ENCODE data around the gene CFAP53. TPM values are rescaled to one million over a fixed set of nuclear protein-coding genes. Genes with fewer than 3 reads are reported as not detected.
"Not testable (repeated sequence)": the region's sequence is repeated elsewhere in the genome, so short reads cannot be mapped to it uniquely, and the experiment has no call there.

CFAP53 gene
- total RNA-seq, 2 experiments from 2014 or later = 0.86 TPM; not detected in 1

DNA sequence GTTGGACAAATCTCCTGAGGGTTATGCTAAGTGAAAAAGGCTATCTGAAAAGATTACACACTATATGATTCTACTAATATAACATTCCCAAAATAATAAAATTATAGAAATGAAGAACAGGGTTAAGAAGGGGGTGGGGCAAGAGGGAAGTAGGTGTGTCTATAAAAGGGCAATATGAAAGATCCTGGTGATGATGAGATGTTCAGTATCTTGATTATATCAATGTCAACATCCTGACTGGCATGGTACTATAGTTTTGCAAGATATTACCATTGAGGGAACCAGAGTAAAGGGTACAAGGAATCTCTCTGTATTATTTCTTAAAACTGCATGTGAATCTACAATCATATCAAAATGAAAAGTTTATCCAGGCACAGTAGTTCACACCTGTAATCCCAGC, 16.7 kb downstream of the CFAP53 start:
- Histone ChIP-seq H3K27ac (ENCODE audit: low read depth, low read length, poor library complexity, severe bottlenecking) (no peak overlapping the region), H3K4me3 (ENCODE audit: low read depth, low read length, poor library complexity, severe bottlenecking) (no peak overlapping the region), H4K20me1 (ENCODE audit: insufficient read depth, low read length) (no peaks in the 10 kb centered on the region), H2AFZ (ENCODE audit: low read length) (no peak overlapping the region), H3K79me2 (ENCODE audit: insufficient read depth, low read depth, low read length) (no peaks in the 10 kb centered on the region), H3K9me2 (ENCODE audit: insufficient read depth, low read length) (no peaks in the 10 kb centered on the region), H3K36me3 (ENCODE audit: insufficient read depth, low read length) (no peaks in the 10 kb centered on the region), H3K4me1 (ENCODE audit: insufficient read depth, low read length, poor library complexity, severe bottlenecking) (no peaks in the 10 kb centered on the region), H3K4me2 (ENCODE audit: low read length) (no peak overlapping the region), H3K9me3 (ENCODE audit: low read length) (no peaks in the 10 kb centered on the region)
- BruUV-seq (replicated peaks) = no TSS peak
- intact Hi-C loops (cut with micrococcal nuclease; ENCODE audit: unreplicated experiment) = no loop called here
- ChIA-PET POLR2A (interaction anchor here (0.7 kb wide), 1 partner anchor 459 kb away, joined by 3 read pairs; no protein-coding TSS in a partner anchor), CTCF (ENCODE audit: unreplicated experiment) (no interaction called here)
- TF ChIP-seq EZH2phosphoT487 (IDR thresholded peaks at IDR 0.05; ENCODE audit: borderline replicate concordance, low read depth, low read length) = no peak
- TF ChIP-seq, protein P1, sequence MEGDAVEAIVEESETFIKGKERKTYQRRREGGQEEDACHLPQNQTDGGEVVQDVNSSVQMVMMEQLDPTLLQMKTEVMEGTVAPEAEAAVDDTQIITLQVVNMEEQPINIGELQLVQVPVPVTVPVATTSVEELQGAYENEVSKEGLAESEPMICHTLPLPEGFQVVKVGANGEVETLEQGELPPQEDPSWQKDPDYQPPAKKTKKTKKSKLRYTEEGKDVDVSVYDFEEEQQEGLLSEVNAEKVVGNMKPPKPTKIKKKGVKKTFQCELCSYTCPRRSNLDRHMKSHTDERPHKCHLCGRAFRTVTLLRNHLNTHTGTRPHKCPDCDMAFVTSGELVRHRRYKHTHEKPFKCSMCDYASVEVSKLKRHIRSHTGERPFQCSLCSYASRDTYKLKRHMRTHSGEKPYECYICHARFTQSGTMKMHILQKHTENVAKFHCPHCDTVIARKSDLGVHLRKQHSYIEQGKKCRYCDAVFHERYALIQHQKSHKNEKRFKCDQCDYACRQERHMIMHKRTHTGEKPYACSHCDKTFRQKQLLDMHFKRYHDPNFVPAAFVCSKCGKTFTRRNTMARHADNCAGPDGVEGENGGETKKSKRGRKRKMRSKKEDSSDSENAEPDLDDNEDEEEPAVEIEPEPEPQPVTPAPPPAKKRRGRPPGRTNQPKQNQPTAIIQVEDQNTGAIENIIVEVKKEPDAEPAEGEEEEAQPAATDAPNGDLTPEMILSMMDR (conservative IDR thresholded peaks at IDR 0.05; ENCODE audit: low read length) = no peak
- no peak for DNase-seq (ENCODE audit: low spot score)

DNA sequence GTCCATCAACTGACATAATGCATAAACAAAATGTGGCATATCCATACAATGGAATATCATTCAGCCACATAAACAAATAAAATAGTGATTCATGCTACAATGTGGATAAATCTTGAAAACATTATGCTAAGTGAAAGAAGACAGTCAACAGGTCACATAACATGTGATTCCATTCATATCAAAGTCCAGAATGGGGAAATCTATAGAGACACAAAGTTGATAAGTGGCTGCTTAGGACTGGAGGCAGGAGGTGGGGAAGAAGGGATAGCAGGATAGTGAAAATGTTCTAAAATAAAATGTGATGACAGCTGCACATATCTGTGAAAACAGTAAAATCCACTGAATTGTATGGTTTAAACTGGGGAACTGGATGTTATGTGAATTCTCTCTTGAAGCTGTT, 18.7 kb downstream of the CFAP53 start:
- POLR2A ChIA-PET = interaction anchor here (0.7 kb wide), 1 partner anchor 228 kb away, joined by 8 read pairs; no protein-coding TSS in a partner anchor
- Histone ChIP-seq H3K36me3 (ENCODE audit: insufficient read depth, low read length) (no peaks in the 10 kb centered on the region), H3K4me3 (ENCODE audit: low read depth, low read length, poor library complexity, severe bottlenecking) (no peak overlapping the region), H3K79me2 (ENCODE audit: insufficient read depth, low read depth, low read length) (no peaks in the 10 kb centered on the region), H3K4me2 (ENCODE audit: low read length) (no peak overlapping the region), H3K9me3 (ENCODE audit: low read length) (no peaks in the 10 kb centered on the region), H2AFZ (ENCODE audit: low read length) (no peak overlapping the region), H3K4me1 (ENCODE audit: insufficient read depth, low read length, poor library complexity, severe bottlenecking) (no peaks in the 10 kb centered on the region), H3K9me2 (ENCODE audit: insufficient read depth, low read length) (no peaks in the 10 kb centered on the region), H4K20me1 (ENCODE audit: insufficient read depth, low read length) (no peaks in the 10 kb centered on the region), H3K27ac (ENCODE audit: low read depth, low read length, poor library complexity, severe bottlenecking) (no peak overlapping the region)
- intact Hi-C loops (cut with micrococcal nuclease; ENCODE audit: unreplicated experiment) = no loop called here
- CTCF ChIA-PET (ENCODE audit: unreplicated experiment) = no interaction called here
- TF ChIP-seq, protein P1 (conservative IDR thresholded peaks at IDR 0.05; ENCODE audit: low read length) = no peak
- TF ChIP-seq EZH2phosphoT487 (IDR thresholded peaks at IDR 0.05; ENCODE audit: borderline replicate concordance, low read depth, low read length) = no peak
- BruUV-seq (replicated peaks) = no TSS peak
- DNase-seq (ENCODE audit: low spot score) = no peak

DNA sequence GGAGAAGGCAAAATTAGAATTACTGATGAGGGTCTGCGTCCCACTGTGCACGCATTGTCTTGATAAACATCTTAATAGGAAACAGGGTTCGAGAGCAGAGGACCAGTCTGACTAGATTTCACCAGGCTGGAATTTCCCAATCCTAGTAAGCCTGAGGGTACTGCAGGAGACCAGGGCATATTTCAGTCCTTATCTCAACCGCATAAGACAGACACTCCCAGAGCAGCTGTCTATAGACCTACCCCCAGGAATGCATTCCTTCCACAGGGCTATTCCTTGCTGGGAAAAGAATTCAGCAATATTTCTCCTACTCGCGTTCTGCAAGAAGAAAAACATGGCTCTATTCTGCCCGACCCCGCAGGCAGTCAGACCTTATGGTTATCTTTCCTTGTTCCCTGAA, 24.5 kb downstream of the CFAP53 start:
- H3K4me2 ChIP-seq (ENCODE audit: low read length); H3K4me1 ChIP-seq (ENCODE audit: insufficient read depth, low read length, poor library complexity, severe bottlenecking); H3K79me2 ChIP-seq (ENCODE audit: insufficient read depth, low read depth, low read length); H3K27ac ChIP-seq (ENCODE audit: low read depth, low read length, poor library complexity, severe bottlenecking); H3K36me3 ChIP-seq (ENCODE audit: insufficient read depth, low read length); H4K20me1 ChIP-seq (ENCODE audit: insufficient read depth, low read length); BruUV-seq (replicated peaks); POLR2A ChIA-PET; H3K4me3 ChIP-seq (ENCODE audit: low read depth, low read length, poor library complexity, severe bottlenecking); DNase-seq (ENCODE audit: low spot score); H3K9me3 ChIP-seq (ENCODE audit: low read length); intact Hi-C loops (cut with micrococcal nuclease; ENCODE audit: unreplicated experiment); CTCF ChIA-PET (ENCODE audit: unreplicated experiment); H3K9me2 ChIP-seq (ENCODE audit: insufficient read depth, low read length); H2AFZ ChIP-seq (ENCODE audit: low read length): not testable (repeated sequence)
